Thoracic aorta (tissue), 2 donors: ENCODE data around the gene ATXN1L. TPM values are rescaled to one million over a fixed set of nuclear protein-coding genes. Genes with fewer than 3 reads are reported as not detected.

Source experiments
- ATAC-seq: fragments of 150-250 bp; one replicate; pipeline ENCODE4 v1.8.0; 2017; ENCODE audit warnings: low read depth; ENCODE audit not compliant: insufficient number of reproducible peaks, low FRiP score
- DNase-seq: peaks from one replicate; pipeline ENCODE4 v3.0.0-alpha.2; 2020; ENCODE audit warnings: low spot score
- H3K27ac ChIP-seq, 2 donors: fragments of 200-600 bp; sonication (generic); 1 replicate in 1 of 2; 2 replicates in 1 of 2; pipeline ENCODE4 v1.5.1; 2016; ENCODE audit warnings: mild to moderate bottlenecking in 2 of 2, moderate library complexity in 2 of 2
- H3K27me3 ChIP-seq: fragments of 200-600 bp; sonication (generic); replicated peaks from 2 replicates; pipeline ENCODE4 v1.6.0; 2016; ENCODE audit warnings: mild to moderate bottlenecking; ENCODE audit not compliant: insufficient read depth
- H3K36me3 ChIP-seq: fragments of 200-600 bp; sonication (generic); one replicate; pipeline ENCODE4 v1.5.1; 2016
- H3K4me1 ChIP-seq, 2 donors: fragments of 200-600 bp; sonication (generic); 1 replicate in 1 of 2; 2 replicates in 1 of 2; pipeline versions ENCODE4 v1.5.1 to v1.6.0; 2016; ENCODE audit warnings: low read depth in 2 of 2, mild to moderate bottlenecking in 1 of 2; ENCODE audit not compliant: control insufficient read depth in 1 of 2
- H3K4me3 ChIP-seq: fragments of 200-600 bp; sonication (generic); 2 replicates; pipeline ENCODE4 v1.5.1; 2016; ENCODE audit warnings: mild to moderate bottlenecking
- H3K9me3 ChIP-seq: fragments of 200-600 bp; sonication (generic); 2 replicates; pipeline ENCODE4 v1.5.1; 2016
- total RNA-seq, 2 donors: library from RNA; depleted of rRNA; stranded (reverse); fragments of >200 nt; gene quantifications; one replicate each; pipeline versions ENCODE4 v1.1.0 to v1.2.3, GENCODE V29; 2016
- TF ChIP-seq, protein P1 (sequence below): fragments of 200-600 bp; sonication (generic); IDR thresholded peaks from one replicate; pipeline ENCODE4 v1.5.1; 2019; ENCODE audit warnings: antibody characterized with exemption

ATXN1L gene
- total RNA-seq, 2 donors from 2014 or later: 36.3 to 36.5 TPM

DNA sequence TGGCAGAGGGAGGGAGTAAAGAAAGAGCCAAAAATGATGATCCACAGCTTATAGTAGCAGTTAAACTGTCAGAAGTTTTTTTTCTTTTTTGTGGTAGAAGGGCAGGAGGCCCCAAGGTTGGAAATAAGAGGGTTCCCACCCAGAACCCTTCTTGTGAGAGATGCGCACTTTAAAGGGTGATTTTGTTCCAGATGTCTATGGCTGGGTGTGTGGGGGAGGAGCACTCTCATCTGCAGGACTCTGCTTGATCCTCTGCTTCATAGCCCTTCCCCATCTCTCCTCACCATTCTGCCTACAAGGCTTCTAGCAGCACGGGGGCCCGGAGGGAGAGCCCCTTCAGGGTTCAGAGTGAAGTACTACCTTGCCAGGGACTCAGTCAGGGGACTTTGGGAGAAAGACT, 6.4 kb downstream of the ATXN1L start:
- H3K36me3 ChIP-seq: peaks cover 31% of the 10 kb centered on the region
- no peak for DNase-seq
- H3K9me3 ChIP-seq: no peaks in the 10 kb centered on the region
- H3K27ac ChIP-seq: no peak overlapping the region
- H3K27me3 ChIP-seq: no peaks in the 10 kb centered on the region
- H3K4me1 ChIP-seq: peaks cover 3 to 10% of the 10 kb centered on the region in 2 donors
- TF ChIP-seq, protein P1, sequence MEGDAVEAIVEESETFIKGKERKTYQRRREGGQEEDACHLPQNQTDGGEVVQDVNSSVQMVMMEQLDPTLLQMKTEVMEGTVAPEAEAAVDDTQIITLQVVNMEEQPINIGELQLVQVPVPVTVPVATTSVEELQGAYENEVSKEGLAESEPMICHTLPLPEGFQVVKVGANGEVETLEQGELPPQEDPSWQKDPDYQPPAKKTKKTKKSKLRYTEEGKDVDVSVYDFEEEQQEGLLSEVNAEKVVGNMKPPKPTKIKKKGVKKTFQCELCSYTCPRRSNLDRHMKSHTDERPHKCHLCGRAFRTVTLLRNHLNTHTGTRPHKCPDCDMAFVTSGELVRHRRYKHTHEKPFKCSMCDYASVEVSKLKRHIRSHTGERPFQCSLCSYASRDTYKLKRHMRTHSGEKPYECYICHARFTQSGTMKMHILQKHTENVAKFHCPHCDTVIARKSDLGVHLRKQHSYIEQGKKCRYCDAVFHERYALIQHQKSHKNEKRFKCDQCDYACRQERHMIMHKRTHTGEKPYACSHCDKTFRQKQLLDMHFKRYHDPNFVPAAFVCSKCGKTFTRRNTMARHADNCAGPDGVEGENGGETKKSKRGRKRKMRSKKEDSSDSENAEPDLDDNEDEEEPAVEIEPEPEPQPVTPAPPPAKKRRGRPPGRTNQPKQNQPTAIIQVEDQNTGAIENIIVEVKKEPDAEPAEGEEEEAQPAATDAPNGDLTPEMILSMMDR: no peak
- H3K4me3 ChIP-seq: no peak overlapping the region
- no peak for ATAC-seq

DNA sequence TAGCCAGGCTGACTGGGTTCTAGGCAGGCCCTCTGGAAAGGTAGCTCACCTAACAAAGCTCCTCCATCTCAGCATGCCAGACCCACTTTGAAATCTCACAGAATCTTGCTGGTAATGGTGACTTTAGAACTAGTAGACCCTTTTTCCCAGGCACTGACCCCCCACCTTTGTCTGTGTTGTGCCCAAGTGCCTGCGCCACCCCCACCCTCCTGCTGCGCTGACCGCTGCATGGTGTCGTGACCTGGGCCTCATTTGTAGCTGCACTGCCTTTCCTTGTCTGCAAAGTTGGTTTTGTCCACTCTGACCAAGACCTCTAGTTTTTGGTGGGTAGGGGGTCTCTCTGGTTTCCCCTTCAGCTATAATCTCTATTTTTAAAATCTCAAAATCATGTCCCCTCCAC, 6.8 kb downstream of the ATXN1L start:
- DNase-seq (no peak), ATAC-seq (no peak)
- H3K27ac ChIP-seq: no peak overlapping the region
- H3K4me3 ChIP-seq: no peak overlapping the region
- TF ChIP-seq, protein P1: no peak
- peaks cover 0 to 6% of the 10 kb centered on the region in 2 donors for H3K4me1 ChIP-seq
- H3K27me3 ChIP-seq: no peaks in the 10 kb centered on the region
- H3K9me3 ChIP-seq: no peaks in the 10 kb centered on the region
- H3K36me3 ChIP-seq: peaks cover 31% of the 10 kb centered on the region

DNA sequence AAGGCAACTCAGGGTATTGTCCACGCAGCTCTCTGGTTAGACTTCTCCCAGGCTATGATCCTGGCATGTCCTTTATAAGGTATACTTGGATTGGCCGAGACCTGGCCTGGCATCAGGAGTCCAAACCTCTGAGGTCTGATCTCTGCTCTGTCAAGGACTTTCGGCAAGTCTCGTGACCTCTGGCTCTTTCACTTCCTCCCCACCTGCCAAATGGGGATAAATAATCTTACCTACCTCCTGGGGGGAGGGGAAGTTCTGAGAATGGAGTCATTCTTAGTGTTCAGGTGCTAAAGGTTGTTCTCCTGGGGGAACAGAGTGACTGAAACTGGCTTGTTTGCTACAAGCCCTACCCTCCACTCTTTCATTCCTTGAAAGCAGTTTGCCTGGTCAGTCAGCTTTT, 7.6 kb downstream of the ATXN1L start:
- no peak for ATAC-seq
- H3K36me3 ChIP-seq: peaks cover 31% of the 10 kb centered on the region

DNA sequence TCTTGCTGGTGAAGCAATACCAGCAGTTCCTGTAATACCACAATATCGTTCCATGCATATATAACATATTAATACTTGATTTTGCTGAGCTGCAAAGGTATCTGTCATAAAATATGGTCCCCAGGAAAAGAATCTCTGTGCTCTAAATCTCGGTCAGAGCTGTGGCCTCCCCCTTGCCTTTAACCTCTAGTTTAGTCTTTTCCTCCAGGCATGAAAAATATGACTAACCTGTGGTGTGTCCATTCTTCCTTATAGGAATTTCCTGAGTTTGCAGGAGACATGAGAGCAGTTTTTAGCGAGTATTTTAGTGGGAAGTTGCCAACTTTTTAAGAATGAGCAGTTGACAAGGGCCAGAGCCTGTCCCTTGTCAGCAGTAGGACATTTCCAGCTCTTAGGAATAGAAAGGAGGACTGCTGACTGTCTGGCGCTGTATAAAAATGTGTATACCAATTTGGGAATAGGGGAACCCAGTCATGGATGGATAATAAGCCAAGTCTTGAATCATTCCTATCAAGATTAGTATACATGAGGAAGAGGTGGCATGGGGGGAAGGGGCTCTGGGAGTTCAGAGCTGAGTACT, 8.7 kb downstream of the ATXN1L start:
- no peaks in the 10 kb centered on the region for H3K27me3 ChIP-seq
- peaks cover 22% of the 10 kb centered on the region for H3K36me3 ChIP-seq
- H3K4me1 ChIP-seq: peaks cover 4 to 11% of the 10 kb centered on the region in 2 donors
- no peaks in the 10 kb centered on the region for H3K9me3 ChIP-seq
- no peak overlapping the region for H3K27ac ChIP-seq
- H3K4me3 ChIP-seq: no peak overlapping the region
- TF ChIP-seq, protein P1: no peak
- DNase-seq (no peak), ATAC-seq (no peak)

More for the DNA sequence above, 7.6 kb downstream of the ATXN1L start:
- H3K4me3 ChIP-seq: no peak overlapping the region
- DNase-seq: no peak
- TF ChIP-seq, protein P1: no peak
- H3K27ac ChIP-seq: no peak overlapping the region
- H3K9me3 ChIP-seq: no peaks in the 10 kb centered on the region
- H3K4me1 ChIP-seq: peaks cover 0 to 5% of the 10 kb centered on the region in 2 donors
- H3K27me3 ChIP-seq: no peaks in the 10 kb centered on the region

DNA sequence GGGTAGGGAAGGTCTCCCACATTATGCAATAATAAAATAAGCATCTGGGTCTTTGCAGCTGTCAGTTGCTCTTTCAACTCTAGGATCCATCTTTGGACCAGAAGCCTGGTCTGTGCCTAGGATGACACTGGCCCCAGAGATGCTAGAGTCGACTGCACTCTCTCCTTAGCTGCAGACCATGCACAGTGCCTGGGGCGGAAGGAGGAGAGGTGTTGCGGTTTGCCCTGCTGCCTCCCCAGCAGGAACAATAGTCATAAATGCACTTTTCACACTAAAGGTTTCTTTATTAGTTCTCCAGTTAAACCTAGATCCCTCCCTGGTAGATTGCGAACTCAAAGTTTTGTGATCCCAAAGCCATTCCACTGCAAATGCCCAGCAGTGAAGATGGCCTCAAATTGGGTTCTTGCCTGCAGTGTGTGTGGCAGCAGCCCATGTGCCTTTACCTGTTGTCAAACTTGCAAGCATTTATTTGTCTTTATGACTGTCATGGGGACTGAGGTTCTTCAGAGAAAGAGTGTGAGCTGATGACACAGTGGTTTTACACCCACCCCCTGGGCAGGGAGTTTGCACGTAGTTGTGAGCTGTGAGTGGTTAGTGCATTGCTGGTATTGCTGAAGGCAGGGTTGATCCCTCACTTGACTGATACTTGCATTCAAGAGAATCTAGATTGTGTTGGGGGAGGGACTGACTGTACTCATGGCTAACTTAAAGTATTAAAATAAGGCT, 10.3 kb downstream of the ATXN1L start:
- TF ChIP-seq, protein P1: no peak
- ATAC-seq: no peak
- Histone ChIP-seq H3K4me3 (no peak overlapping the region), H3K4me1 (peaks cover 4 to 11% of the 10 kb centered on the region in 2 donors), H3K36me3 (peaks cover 11% of the 10 kb centered on the region), H3K9me3 (no peaks in the 10 kb centered on the region), H3K27me3 (no peaks in the 10 kb centered on the region), H3K27ac (no peak overlapping the region)
- no peak for DNase-seq
